ENCODE results near the gene FOXO3. TPM values are rescaled to one million over a fixed set of nuclear protein-coding genes. Genes with fewer than 3 reads are reported as not detected.

FOXO3 gene
- total and polyA plus RNA-seq, 2 experiments from 2014 or later: 20.2 to 20.8 TPM

DNA sequence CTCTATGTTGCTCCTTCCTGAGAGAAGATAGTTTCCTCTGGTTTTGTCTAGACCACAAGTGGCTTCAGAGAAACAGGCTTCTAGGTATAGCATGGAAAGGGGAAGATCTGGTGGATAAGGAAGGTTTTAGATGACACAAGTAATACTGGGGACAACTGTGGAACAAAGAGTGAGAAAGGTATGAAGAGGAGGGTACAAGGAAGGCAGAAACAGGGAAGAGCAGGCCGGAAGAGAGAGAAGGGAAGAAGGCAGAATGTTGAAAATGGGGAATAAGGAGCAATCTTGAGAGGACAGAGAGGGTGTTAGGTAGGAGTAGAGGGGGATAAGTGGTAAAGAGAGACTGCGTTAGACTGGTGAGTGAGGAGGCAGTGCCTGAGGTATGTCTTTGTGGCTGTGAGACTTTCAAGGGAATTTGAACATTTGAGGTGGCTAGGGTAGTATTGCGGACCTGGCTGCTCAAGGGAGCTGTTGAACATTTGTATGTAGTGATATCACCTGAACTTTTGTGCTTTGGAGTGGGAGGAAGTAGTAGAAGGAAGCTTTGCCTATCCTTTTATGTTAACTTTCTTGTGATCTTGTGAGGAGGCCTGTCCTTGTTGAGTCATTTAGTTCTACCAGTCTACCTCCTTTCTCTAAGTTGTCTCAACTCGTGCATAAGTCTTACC is 69.5 kb downstream of the FOXO3 start:
- Histone ChIP-seq H3K36me3 (no peaks in the 10 kb centered on the region), H3K4me1 (ENCODE audit: low read depth) (peaks cover 4% of the 10 kb centered on the region), H3K4me3 (no peak overlapping the region), H3K9me3 (ENCODE audit: low read depth) (no peaks in the 10 kb centered on the region), H3K27me3 (no peaks in the 10 kb centered on the region), H3K27ac (no peak overlapping the region)
- DNase-seq (ENCODE audit: low read depth in 1 of 2, low spot score in 1 of 2): no peak
- TF ChIP-seq, protein P1, sequence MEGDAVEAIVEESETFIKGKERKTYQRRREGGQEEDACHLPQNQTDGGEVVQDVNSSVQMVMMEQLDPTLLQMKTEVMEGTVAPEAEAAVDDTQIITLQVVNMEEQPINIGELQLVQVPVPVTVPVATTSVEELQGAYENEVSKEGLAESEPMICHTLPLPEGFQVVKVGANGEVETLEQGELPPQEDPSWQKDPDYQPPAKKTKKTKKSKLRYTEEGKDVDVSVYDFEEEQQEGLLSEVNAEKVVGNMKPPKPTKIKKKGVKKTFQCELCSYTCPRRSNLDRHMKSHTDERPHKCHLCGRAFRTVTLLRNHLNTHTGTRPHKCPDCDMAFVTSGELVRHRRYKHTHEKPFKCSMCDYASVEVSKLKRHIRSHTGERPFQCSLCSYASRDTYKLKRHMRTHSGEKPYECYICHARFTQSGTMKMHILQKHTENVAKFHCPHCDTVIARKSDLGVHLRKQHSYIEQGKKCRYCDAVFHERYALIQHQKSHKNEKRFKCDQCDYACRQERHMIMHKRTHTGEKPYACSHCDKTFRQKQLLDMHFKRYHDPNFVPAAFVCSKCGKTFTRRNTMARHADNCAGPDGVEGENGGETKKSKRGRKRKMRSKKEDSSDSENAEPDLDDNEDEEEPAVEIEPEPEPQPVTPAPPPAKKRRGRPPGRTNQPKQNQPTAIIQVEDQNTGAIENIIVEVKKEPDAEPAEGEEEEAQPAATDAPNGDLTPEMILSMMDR (IDR thresholded peaks at IDR 0.05; ENCODE audit: low read depth, low read length): no peak

DNA sequence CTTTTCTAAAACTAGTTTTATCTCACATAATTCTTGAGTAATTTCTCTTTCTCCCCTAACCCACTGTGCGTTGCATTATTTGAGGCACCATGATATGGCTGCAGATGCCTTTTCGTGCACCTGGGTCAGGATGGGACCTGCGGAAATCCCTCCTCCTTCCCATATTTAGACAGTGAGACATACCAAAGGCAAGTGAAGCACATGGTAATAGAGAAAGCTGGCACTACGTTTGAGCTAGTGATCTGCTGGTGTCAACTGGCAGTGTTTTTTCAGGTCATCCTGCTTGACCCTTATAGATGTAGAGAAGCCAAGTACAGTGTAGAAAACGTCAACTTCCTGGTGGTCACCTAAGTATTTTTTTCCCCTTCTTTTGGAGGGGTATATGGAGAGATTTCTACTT is 71.7 kb downstream of the FOXO3 start:
- Histone ChIP-seq H3K4me1 (ENCODE audit: low read depth) (peaks cover 4% of the 10 kb centered on the region), H3K4me3 (no peak overlapping the region), H3K27ac (no peak overlapping the region), H3K9me3 (ENCODE audit: low read depth) (no peaks in the 10 kb centered on the region), H3K36me3 (no peaks in the 10 kb centered on the region), H3K27me3 (no peaks in the 10 kb centered on the region)
- TF ChIP-seq, protein P1 (IDR thresholded peaks at IDR 0.05; ENCODE audit: low read depth, low read length): no peak
- no peak for DNase-seq (ENCODE audit: low read depth in 1 of 2, low spot score in 1 of 2)

DNA sequence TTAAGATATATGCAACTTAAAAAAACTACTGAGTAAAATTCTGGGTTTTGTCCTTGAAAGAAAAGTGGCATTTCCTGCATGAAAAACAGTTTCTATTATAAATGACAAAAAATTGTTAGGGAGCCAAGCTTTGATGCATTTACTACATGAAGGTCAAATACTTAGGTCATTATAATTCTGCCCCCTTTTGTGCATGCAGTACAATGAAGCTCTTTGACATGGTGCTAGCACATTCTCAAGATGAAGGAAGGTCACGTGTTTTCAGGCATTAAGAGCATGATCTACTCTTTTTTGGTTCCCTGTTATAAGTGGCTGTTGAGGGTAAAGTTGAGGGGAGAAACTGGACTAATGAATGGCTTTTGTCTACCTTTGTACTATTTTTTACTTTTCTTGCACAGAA is 72.7 kb downstream of the FOXO3 start:
- Histone ChIP-seq H3K36me3 (no peaks in the 10 kb centered on the region), H3K9me3 (ENCODE audit: low read depth) (no peaks in the 10 kb centered on the region), H3K4me1 (ENCODE audit: low read depth) (peaks cover 4% of the 10 kb centered on the region), H3K27ac (no peak overlapping the region), H3K27me3 (no peaks in the 10 kb centered on the region), H3K4me3 (no peak overlapping the region)
- TF ChIP-seq, protein P1 (IDR thresholded peaks at IDR 0.05; ENCODE audit: low read depth, low read length): no peak
- DNase-seq (ENCODE audit: low read depth in 1 of 2, low spot score in 1 of 2): no peak

DNA sequence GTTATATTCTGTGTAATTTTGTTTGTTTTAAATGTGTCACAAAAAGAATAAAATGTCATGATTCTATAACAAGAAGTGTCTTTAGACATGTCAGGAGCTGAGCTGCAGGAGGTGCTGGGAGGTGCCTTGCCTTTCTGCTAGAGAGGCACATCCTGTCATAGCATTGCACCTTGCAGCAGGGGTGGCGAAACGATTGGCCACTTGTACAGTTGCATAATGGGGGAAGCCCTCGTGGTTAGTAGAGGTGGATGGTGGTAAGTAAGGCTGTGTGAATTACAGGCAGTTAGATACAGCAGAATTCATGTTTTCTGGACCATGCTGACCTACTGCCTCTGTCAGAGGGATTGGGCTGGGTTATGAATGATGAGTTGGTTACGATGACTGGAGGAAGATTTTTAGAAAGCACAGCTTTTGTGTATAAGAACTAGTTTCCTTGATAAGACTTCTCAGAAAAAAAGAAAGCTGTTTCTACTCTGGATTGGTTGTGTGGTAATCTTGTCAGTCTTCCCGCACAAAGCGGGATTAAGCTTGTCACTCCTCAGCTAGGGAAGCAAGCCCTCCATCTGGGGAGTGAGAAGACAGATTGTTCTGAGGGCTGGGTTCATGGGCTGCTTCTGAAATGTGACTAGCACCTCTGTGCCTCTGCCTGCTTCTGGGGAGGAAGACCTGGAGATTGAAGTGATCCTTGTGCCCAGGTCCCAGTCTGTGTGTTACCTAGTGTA is 74.9 kb downstream of the FOXO3 start:
- DNase-seq (ENCODE audit: low read depth in 1 of 2, low spot score in 1 of 2): no peak
- H3K9me3 ChIP-seq (ENCODE audit: low read depth): no peaks in the 10 kb centered on the region
- H3K36me3 ChIP-seq: no peaks in the 10 kb centered on the region
- no peaks in the 10 kb centered on the region for H3K27me3 ChIP-seq
- TF ChIP-seq, protein P1 (IDR thresholded peaks at IDR 0.05; ENCODE audit: low read depth, low read length): no peak
- no peak overlapping the region for H3K27ac ChIP-seq
- peaks cover 4% of the 10 kb centered on the region for H3K4me1 ChIP-seq (ENCODE audit: low read depth)
- no peak overlapping the region for H3K4me3 ChIP-seq

DNA sequence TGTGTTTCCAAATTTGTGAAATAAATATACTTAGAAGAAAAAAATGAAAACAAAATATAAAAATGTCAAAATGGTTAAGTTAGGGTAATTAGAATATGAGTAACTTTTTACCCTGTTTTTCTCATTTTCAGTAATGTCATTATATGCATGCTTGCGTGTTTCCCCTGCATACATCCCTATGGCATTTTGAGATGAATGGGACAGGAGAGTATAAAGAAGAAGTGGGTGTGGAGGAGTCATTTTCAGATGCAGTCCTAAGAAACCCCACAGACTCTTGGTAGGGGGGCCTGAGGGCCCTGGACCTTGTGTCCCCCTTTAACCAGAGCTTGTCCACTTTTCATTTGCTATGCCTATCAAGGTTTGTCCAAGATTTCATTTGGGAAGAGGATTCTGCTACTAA is 77.2 kb downstream of the FOXO3 start:
- Histone ChIP-seq H3K36me3 (no peaks in the 10 kb centered on the region), H3K9me3 (ENCODE audit: low read depth) (no peaks in the 10 kb centered on the region), H3K4me3 (no peak overlapping the region), H3K27ac (no peak overlapping the region), H3K27me3 (no peaks in the 10 kb centered on the region), H3K4me1 (ENCODE audit: low read depth) (no peaks in the 10 kb centered on the region)
- no peak for DNase-seq (ENCODE audit: low read depth in 1 of 2, low spot score in 1 of 2)
- TF ChIP-seq, protein P1 (IDR thresholded peaks at IDR 0.05; ENCODE audit: low read depth, low read length): no peak

All from cardiac muscle cell (in vitro differentiated cells and primary cell).